SH-SY5Y (cell line): ENCODE results near the gene CALD1.

Experiments
- GATA2 ChIP-seq: IDR thresholded peaks from 2 replicates; pipeline ENCODE4 v1.6.1; 2011; ENCODE audit warnings: mild to moderate bottlenecking, low read depth, low read length
- GATA3 ChIP-seq: IDR thresholded peaks from 2 replicates; pipeline ENCODE4 v1.6.1; 2011; ENCODE audit warnings: low read depth, mild to moderate bottlenecking, low read length, moderate library complexity

- TF ChIP-seq GATA3 (no peak), GATA2 (no peak)
Observed at GRCh38 chr7:134957005-134957404, 177.6 kb downstream of the CALD1 start.
